HepG2 (cell line): Measurements from ENCODE around the gene ZCCHC17. TPM values are rescaled to one million over a fixed set of nuclear protein-coding genes. Genes with fewer than 3 reads are reported as not detected.
A peak's percentile ranks its signal among the peaks of the same experiment; 100 is the strongest.

Experiments used
- BHLHE40 ChIP-seq: IDR thresholded peaks from 2 replicates; pipeline ENCODE4 v1.6.1; 2011; ENCODE audit warnings: low read length, improper control_type of control experiment
- DDIT3 ChIP-seq: sonication (generic); formaldehyde crosslinking; IDR thresholded peaks from 2 replicates; pipeline ENCODE4 v1.4.0; 2020; ENCODE audit warnings: mild to moderate bottlenecking, missing genetic modification reagents
- IRF1 ChIP-seq: sonication (generic); formaldehyde crosslinking; IDR thresholded peaks from 2 replicates; pipeline ENCODE4 v1.4.0; 2020; ENCODE audit warnings: low read depth, mild to moderate bottlenecking, missing genetic modification reagents
- MAF1 ChIP-seq: sonication (generic); formaldehyde crosslinking; IDR thresholded peaks from 2 replicates; pipeline ENCODE4 v1.5.0; 2020; ENCODE audit warnings: missing genetic modification reagents, borderline replicate concordance
- MIER3 ChIP-seq: IDR thresholded peaks from 2 replicates; pipeline ENCODE4 v1.6.1; 2016; ENCODE audit warnings: missing compliant biosample characterization, borderline replicate concordance
- NCOR1 ChIP-seq: fragments of 200-600 bp; sonication (generic); IDR thresholded peaks from 2 replicates; pipeline ENCODE4 v1.7.0; 2017; ENCODE audit warnings: antibody characterized with exemption, low read length, borderline replicate concordance
- PCBP2 ChIP-seq: fragments of 200-400 bp; formaldehyde crosslinking; optimal IDR thresholded peaks from 2 replicates; pipeline ENCODE3; 2018; ENCODE audit warnings: low read length, low read depth; ENCODE audit not compliant: poor library complexity, severe bottlenecking
- PLRG1 ChIP-seq: fragments of 450-650 bp; conservative IDR thresholded peaks from 2 replicates; pipeline ENCODE4 v1.6.1; 2016
- TAF15 ChIP-seq: fragments of 200-400 bp; formaldehyde crosslinking; IDR thresholded peaks from one replicate; pipeline ENCODE4 v1.6.1; 2018; ENCODE audit warnings: mild to moderate bottlenecking, low read depth, low read length; ENCODE audit not compliant: poor library complexity, severe bottlenecking
- TCF12 ChIP-seq, 2 experiments: fragments of 450-650 bp in 1 of 2; sonication (generic) in 1 of 2; formaldehyde crosslinking in 1 of 2; IDR thresholded peaks; 2 replicates each; pipeline versions ENCODE4 v1.6.1 to v1.8.0; 2017 to 2022; ENCODE audit warnings: antibody characterized with exemption in 1 of 2, mild to moderate bottlenecking in 1 of 2, missing genetic modification reagents in 1 of 2, moderate library complexity in 1 of 2
- TGIF2 ChIP-seq: IDR thresholded peaks from 2 replicates; pipeline ENCODE4 v1.6.1; 2016; ENCODE audit warnings: control low read depth, missing compliant biosample characterization
- ZBTB42 ChIP-seq: sonication (generic); formaldehyde crosslinking; IDR thresholded peaks from 2 replicates; pipeline ENCODE4 v1.5.0; 2020; ENCODE audit warnings: mild to moderate bottlenecking, missing genetic modification reagents
- ZFP37 ChIP-seq: sonication (generic); formaldehyde crosslinking; IDR thresholded peaks from 2 replicates; pipeline ENCODE4 v1.4.0; 2020; ENCODE audit warnings: missing genetic modification reagents, borderline replicate concordance
- ZNF121 ChIP-seq: sonication (generic); formaldehyde crosslinking; IDR thresholded peaks from 2 replicates; pipeline ENCODE4 v1.5.0; 2020; ENCODE audit warnings: mild to moderate bottlenecking, missing genetic modification reagents
- ZNF350 ChIP-seq: sonication (generic); formaldehyde crosslinking; IDR thresholded peaks from 2 replicates; pipeline ENCODE4 v1.4.0; 2020; ENCODE audit warnings: mild to moderate bottlenecking, low read depth, missing genetic modification reagents, borderline replicate concordance
- ZNF451 ChIP-seq: sonication (generic); formaldehyde crosslinking; IDR thresholded peaks from 2 replicates; pipeline ENCODE4 v1.5.0; 2020; ENCODE audit warnings: mild to moderate bottlenecking, missing genetic modification reagents
- ZNF567 ChIP-seq: sonication (generic); formaldehyde crosslinking; IDR thresholded peaks from 2 replicates; pipeline ENCODE4 v1.8.1; 2023; ENCODE audit warnings: mild to moderate bottlenecking, missing genetic modification reagents, borderline replicate concordance
- ZNF747 ChIP-seq: sonication (generic); formaldehyde crosslinking; IDR thresholded peaks from 2 replicates; pipeline ENCODE4 v1.8.1; 2023; ENCODE audit warnings: missing genetic modification reagents, mild to moderate bottlenecking, borderline replicate concordance
- ZNF784 ChIP-seq: sonication (generic); formaldehyde crosslinking; IDR thresholded peaks from 2 replicates; pipeline ENCODE4 v1.5.1; 2020; ENCODE audit warnings: missing genetic modification reagents, mild to moderate bottlenecking, borderline replicate concordance
- ZNF879 ChIP-seq: sonication (generic); formaldehyde crosslinking; IDR thresholded peaks from 2 replicates; pipeline ENCODE4 v1.8.1; 2023; ENCODE audit warnings: missing genetic modification reagents
- polyA plus RNA-seq, 8 experiments: library from polyadenylated mRNA; depleted of rRNA in 3 of 8; stranded (reverse) in 7 of 8; unstranded in 1 of 8; fragments of >200 nt; fragmentation: Illumina TruSeq in 4 of 8; extraction: Trizol in 4 of 8; gene quantifications; 2 replicates each; pipeline versions ENCODE4 v1.2.1 to v1.2.3, GENCODE V29; 2011 to 2016; ENCODE audit warnings: low read depth in 4 of 8, missing spikeins in 1 of 8, mixed read lengths in 1 of 8; ENCODE audit not compliant: insufficient read depth in 1 of 8
- total RNA-seq, 5 experiments: library from RNA; depleted of rRNA; stranded (reverse); fragments of >200 nt; fragmentation: Illumina TruSeq; extraction: Trizol; gene quantifications; 2 replicates each; pipeline ENCODE4 v1.2.3, GENCODE V29; 2016; ENCODE audit warnings: low read depth in 1 of 5
- TF ChIP-seq, protein P1 (sequence below): sonication (generic); formaldehyde crosslinking; IDR thresholded peaks from 2 replicates; pipeline ENCODE4 v1.4.0; 2020; ENCODE audit warnings: mild to moderate bottlenecking, missing genetic modification reagents
- TF ChIP-seq, protein P2 (sequence below): sonication (generic); formaldehyde crosslinking; IDR thresholded peaks from 2 replicates; pipeline ENCODE4 v1.9.0; 2021; ENCODE audit warnings: missing genetic modification reagents, borderline replicate concordance
- TF ChIP-seq, protein P3 (sequence below): sonication (generic); formaldehyde crosslinking; IDR thresholded peaks from 2 replicates; pipeline ENCODE4 v1.4.0; 2020; ENCODE audit warnings: missing genetic modification reagents
- TF ChIP-seq, protein P4 (sequence below): sonication (generic); formaldehyde crosslinking; IDR thresholded peaks from 2 replicates; pipeline ENCODE4 v1.5.0; 2020; ENCODE audit warnings: missing genetic modification reagents

Gene ZCCHC17
- total and polyA plus RNA-seq, 2 of the 13 experiments (the other 11 are each of a cell fraction or from before 2014, with no cell fraction given), result 20.5 to 53.0 TPM

- peak; percentile 70; the same call in 1 of the 2 replicates for TF ChIP-seq ZNF784 (CRISPR knock-in tag)
- TF ChIP-seq, protein P1, sequence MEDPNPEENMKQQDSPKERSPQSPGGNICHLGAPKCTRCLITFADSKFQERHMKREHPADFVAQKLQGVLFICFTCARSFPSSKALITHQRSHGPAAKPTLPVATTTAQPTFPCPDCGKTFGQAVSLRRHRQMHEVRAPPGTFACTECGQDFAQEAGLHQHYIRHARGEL (CRISPR knock-in tag), result no peak
- no peak; the same call in 1 of the 2 replicates for TF ChIP-seq ZNF451 (CRISPR knock-in tag)
- TF ChIP-seq ZNF350 (CRISPR knock-in tag), result no peak
- TF ChIP-seq TAF15, result no peak
- TF ChIP-seq ZNF121 (CRISPR knock-in tag), result no peak
- TF ChIP-seq MIER3 (CRISPR knock-in tag), result no peak
- TF ChIP-seq ZNF567 (CRISPR knock-in tag), result no peak
- no peak for TF ChIP-seq IRF1 (CRISPR knock-in tag)
- no peak for TF ChIP-seq MAF1 (CRISPR knock-in tag)
- TF ChIP-seq ZNF879 (CRISPR knock-in tag), result no peak
- no peak for TF ChIP-seq ZNF747 (CRISPR knock-in tag)
- 0 out of 2 replicates have a peak, but pooled peaks have one; percentile 8 for TF ChIP-seq BHLHE40
- no peak for TF ChIP-seq DDIT3 (CRISPR knock-in tag)
- no peak for TF ChIP-seq TGIF2 (CRISPR knock-in tag)
- no peak for TF ChIP-seq NCOR1
- TF ChIP-seq PLRG1, result no peak
- TF ChIP-seq, protein P2, sequence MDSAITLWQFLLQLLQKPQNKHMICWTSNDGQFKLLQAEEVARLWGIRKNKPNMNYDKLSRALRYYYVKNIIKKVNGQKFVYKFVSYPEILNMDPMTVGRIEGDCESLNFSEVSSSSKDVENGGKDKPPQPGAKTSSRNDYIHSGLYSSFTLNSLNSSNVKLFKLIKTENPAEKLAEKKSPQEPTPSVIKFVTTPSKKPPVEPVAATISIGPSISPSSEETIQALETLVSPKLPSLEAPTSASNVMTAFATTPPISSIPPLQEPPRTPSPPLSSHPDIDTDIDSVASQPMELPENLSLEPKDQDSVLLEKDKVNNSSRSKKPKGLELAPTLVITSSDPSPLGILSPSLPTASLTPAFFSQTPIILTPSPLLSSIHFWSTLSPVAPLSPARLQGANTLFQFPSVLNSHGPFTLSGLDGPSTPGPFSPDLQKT (CRISPR knock-in tag), result no peak
- 0 out of 2 replicates have a peak, but pooled peaks have one; percentile 25 for TF ChIP-seq ZFP37
- TF ChIP-seq, protein P3, sequence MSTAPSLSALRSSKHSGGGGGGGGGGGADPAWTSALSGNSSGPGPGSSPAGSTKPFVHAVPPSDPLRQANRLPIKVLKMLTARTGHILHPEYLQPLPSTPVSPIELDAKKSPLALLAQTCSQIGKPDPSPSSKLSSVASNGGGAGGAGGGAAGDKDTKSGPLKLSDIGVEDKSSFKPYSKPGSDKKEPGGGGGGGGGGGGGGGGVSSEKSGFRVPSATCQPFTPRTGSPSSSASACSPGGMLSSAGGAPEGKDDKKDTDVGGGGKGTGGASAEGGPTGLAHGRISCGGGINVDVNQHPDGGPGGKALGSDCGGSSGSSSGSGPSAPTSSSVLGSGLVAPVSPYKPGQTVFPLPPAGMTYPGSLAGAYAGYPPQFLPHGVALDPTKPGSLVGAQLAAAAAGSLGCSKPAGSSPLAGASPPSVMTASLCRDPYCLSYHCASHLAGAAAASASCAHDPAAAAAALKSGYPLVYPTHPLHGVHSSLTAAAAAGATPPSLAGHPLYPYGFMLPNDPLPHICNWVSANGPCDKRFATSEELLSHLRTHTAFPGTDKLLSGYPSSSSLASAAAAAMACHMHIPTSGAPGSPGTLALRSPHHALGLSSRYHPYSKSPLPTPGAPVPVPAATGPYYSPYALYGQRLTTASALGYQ (CRISPR knock-in tag), result no peak
- TF ChIP-seq, protein P4, sequence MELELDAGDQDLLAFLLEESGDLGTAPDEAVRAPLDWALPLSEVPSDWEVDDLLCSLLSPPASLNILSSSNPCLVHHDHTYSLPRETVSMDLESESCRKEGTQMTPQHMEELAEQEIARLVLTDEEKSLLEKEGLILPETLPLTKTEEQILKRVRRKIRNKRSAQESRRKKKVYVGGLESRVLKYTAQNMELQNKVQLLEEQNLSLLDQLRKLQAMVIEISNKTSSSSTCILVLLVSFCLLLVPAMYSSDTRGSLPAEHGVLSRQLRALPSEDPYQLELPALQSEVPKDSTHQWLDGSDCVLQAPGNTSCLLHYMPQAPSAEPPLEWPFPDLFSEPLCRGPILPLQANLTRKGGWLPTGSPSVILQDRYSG (CRISPR knock-in tag), result no peak
- TF ChIP-seq PCBP2, result no peak
- TF ChIP-seq ZBTB42 (CRISPR knock-in tag), result no peak
- no peak for TF ChIP-seq TCF12 (IDR thresholded peaks at IDR 0.05)
- TF ChIP-seq TCF12 (CRISPR knock-in tag; IDR thresholded peaks at IDR 0.05), result no peak
These were observed 97.9 kb downstream of the ZCCHC17 start (continued) for GRCh38 chr1:31394584-31395193.
